Cardiac septum (tissue), 1 donor: ENCODE results near the gene UBA52. TPM values are rescaled to one million over a fixed set of nuclear protein-coding genes. Genes with fewer than 3 reads are reported as not detected.

Source experiments
- DNase-seq: peaks from one replicate; pipeline ENCODE4 v3.0.0-alpha.2; 2020; ENCODE audit warnings: low spot score
- intact Hi-C: fragments of 100-400 bp; cut with DNase I; formaldehyde crosslinking; loops from one replicate; pipeline ENCODE4 v1.14.0; 2022
- total RNA-seq: library from RNA; stranded (reverse); fragmentation: NEBNext Ultra II Directional; extraction: Animal tissue kit (Norgen Biotek cat#: 25700); gene quantifications from one replicate; pipeline ENCODE4 v1.2.1, GENCODE V29; 2021
- donor health status: DM: no; HTN: no; CAD: no.

The UBA52 gene
- total RNA-seq, 1 donor from 2014 or later: 573 TPM

DNA sequence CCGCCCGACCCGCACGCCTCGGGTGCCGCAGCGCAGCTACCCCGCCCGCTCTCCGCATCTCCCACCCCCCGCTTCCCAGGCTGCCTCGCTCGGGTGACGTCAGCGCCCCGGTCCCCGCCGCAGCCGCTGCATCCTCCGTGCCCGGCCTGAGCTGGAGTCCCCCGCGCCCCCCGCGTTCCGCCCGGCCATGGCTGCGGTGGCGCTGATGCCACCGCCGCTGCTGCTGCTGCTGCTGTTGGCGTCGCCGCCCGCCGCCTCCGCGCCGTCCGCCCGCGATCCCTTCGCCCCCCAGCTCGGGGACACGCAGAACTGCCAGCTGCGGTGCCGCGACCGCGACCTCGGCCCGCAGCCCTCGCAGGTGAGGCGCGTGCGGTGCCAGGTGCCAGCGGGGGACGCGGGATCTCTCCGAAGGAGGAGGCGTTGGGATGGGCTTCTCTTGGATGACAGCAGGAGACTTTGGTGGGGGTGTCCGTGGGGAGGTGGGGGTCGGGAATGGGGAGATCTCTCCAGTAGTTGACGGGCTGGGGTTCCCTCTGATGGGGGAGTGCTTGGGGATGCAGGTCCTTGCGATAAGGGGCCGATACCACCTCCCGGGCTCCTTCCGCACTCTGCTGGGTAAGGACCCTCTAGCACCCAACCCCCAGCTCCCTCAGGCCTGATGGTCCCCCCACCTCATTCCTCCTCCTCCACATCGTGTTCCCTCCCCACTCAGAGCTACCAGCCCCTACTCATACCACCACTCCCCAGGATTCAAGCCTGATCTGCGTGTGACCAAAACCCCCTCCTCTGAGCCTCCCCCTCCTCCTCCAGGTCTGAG lies 41.3 kb downstream of the UBA52 start, which contains the start of gene TMEM59L:
TSS of gene TMEM59L (plus strand) at position 99 of the 817 bp plus-strand sequence. CDS start at position 188, 89 bp downstream.
- intact Hi-C loops: no loop called here
- no peak for DNase-seq

DNA sequence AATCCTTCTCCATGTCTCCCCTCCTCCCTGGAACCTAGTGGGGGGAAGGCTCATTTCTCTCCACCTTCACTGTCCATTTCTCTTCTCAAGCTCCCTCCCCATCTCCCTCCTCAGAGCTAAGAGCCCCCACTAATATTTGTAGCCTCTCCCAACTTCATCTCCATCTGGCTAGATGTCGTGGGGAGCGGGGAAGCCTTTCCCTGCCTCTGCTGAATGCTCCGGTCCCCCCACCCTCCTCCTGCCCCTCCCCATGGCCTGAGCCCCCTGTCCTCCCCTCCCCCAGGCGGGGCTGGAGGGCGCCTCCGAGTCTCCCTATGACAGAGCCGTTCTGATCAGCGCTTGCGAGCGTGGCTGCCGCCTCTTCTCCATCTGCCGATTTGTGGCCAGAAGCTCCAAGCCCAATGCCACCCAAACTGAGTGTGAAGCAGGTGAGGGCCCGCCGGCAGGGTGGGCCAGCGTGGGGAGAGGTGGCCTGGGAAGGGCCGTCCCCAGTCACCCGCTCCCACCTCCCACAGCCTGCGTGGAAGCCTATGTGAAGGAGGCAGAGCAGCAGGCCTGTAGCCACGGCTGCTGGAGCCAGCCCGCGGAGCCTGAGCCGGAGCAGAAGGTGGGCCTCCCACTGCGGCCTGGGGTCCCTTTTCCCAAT lies 42.1 kb downstream of the UBA52 start:
- intact Hi-C loops: no loop called here
- no peak for DNase-seq

DNA sequence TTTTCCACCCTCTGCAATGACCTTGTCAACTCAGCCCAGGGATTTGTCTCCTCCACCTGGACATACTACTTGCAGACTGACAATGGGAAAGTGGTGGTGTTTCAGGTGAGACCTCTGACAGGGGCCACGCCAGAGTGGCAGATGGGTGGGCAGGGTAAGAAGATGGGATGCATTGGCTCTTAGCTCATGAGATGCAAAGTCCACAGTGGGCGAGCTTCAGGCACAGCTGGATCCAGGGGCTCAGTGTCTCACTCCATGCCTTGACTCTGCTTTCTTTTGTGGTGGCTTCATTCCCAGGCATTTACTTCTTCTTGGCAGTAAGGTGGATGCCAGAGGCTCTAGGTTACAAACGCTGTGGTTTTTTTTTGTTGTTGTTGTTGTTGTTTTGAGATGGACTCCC lies 44.4 kb downstream of the UBA52 start:
- DNase-seq: no peak
- intact Hi-C loops: no loop called here

DNA sequence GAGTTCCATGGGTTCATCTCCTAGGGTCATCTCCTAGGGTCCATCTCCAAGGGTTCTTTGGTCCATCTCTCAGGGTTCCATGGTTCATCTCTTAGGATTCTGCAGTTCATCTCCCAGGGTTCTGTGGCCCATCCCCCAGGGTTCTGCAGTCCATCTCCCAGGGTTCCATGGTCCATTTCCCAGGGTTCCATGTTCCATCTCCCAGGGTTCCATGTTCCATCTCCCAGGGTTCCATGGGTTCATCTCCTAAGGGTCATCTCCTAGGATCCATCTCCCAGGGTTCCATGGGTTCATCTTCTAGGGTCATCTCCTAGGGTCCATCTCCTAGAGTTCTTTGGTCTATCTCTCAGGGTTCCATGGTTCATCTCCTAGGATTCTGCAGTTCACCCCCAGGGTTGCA lies 45.9 kb downstream of the UBA52 start:
- intact Hi-C loops: no loop called here
- no peak for DNase-seq

DNA sequence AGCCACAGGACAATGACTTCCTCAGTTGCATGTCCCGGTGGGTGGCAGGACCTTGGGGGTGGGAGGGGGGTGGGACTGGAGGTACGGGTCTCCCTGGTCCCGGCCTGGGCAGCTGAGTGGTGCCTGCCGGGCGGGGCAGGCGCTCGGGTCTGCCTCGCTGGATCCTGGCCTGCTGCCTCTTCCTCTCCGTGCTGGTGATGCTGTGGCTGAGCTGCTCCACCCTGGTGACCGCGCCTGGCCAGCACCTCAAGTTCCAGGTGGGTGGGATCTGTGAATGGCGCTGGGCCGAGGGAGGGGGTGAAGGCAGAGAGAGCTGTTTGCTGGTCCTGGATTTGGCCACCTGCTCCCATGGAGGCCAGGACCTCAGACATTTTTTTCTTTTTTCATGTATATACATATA lies 46.6 kb downstream of the UBA52 start:
- DNase-seq: no peak
- intact Hi-C loops: no loop called here

DNA sequence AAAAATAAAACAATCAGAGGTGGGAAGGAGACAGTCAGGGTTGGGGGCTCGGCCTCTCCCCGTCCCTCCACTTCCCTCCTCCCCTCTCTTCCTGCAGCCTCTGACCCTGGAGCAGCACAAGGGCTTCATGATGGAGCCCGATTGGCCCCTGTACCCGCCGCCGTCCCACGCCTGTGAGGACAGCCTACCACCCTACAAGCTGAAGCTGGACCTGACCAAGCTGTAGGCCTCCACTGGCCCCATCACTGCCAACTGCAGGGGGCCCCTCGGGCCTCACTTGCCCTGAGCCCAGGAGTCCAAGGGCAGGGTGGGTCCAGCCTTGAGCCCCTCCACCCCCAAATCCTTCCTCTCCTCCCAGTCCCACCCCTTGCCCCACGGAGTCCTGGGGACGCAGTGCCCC lies 48.7 kb downstream of the UBA52 start:
- DNase-seq: no peak
- intact Hi-C loops: no loop called here

DNA sequence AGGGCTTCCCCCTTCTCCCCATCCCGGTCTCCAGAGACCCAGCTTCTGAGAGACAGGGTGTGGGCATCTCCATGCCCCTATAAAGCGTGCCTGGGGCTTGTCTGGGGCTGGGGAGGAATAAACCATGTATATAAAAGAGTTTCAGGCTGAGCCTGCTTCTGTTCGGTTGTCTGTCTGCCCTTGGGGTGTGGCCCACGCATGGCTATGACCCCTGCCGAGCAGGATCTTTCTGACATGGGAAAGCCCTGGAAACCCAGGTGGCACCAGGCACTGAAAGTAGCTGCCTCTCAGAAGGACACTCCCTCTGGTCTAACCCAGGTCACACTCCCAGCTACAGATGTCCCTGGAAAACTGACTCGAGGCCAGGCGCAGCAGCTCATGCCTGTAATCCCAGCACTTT lies 49.2 kb downstream of the UBA52 start:
- intact Hi-C loops: no loop called here
- DNase-seq: no peak

DNA sequence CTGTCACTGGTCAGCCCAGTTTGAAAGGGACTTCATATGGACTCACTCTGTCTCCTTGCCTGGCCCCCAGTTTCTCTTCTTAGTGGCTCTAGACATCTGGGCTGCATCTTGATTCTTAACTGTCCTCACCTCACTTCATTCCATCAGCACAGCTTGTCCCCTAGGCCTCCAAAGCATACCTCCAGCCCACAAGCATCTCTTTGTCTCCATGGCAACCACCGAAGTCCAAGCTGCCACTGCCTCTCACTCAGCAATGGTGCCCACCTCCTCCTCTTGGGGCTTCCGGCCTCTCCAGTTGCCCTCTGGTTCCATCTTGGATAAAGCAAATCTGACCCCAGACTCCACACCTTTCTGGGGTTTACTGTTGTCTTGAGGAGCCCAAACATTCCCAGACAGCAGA lies 55.2 kb downstream of the UBA52 start:
- intact Hi-C loops: no loop called here
- no peak for DNase-seq

Other genes starting within 250 kb of the UBA52 start
- gene LSM4, start 248.8 kb upstream of the UBA52 start, total RNA-seq: 83.8 TPM
- gene PGPEP1, start 231.3 kb upstream of the UBA52 start, total RNA-seq: 45.5 TPM
- 4.3 TPM for gene GDF15, start 185.7 kb upstream of the UBA52 start, total RNA-seq
- 2.5 TPM for gene LRRC25, start 174.2 kb upstream of the UBA52 start, total RNA-seq
- 47.4 TPM for gene SSBP4, start 152.5 kb upstream of the UBA52 start, total RNA-seq
- 32.9 TPM for gene ISYNA1, start 133.7 kb upstream of the UBA52 start, total RNA-seq
- 9.9 TPM for gene ELL, start 49.8 kb upstream of the UBA52 start, total RNA-seq
- 161 TPM for gene FKBP8, start 28.3 kb upstream of the UBA52 start, total RNA-seq
- 59.6 TPM for gene KXD1, start 14.0 kb upstream of the UBA52 start, total RNA-seq
- gene REX1BD, start 16.9 kb downstream of the UBA52 start, total RNA-seq: 58.9 TPM
- 29.6 TPM for gene CRLF1, start 34.9 kb downstream of the UBA52 start, total RNA-seq
- gene TMEM59L, start 41.0 kb downstream of the UBA52 start, total RNA-seq: 3.0 TPM
- gene KLHL26, start 65.2 kb downstream of the UBA52 start, total RNA-seq: 5.4 TPM
- 8.8 TPM for gene CRTC1, start 111.8 kb downstream of the UBA52 start, total RNA-seq
- 31.8 TPM for gene COMP, start 219.4 kb downstream of the UBA52 start, total RNA-seq